Left hindlimb (tissue), 1 donor: ENCODE data around the gene SHD.
"Not testable (repeated sequence)": the region's sequence is repeated elsewhere in the genome, so short reads cannot be mapped to it uniquely, and the experiment has no call there.

Experiments used
- DNase-seq: peaks from one replicate; pipeline ENCODE4 v3.0.0-alpha.2; 2018

Gene SHD, protein sequence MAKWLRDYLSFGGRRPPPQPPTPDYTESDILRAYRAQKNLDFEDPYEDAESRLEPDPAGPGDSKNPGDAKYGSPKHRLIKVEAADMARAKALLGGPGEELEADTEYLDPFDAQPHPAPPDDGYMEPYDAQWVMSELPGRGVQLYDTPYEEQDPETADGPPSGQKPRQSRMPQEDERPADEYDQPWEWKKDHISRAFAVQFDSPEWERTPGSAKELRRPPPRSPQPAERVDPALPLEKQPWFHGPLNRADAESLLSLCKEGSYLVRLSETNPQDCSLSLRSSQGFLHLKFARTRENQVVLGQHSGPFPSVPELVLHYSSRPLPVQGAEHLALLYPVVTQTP

DNA sequence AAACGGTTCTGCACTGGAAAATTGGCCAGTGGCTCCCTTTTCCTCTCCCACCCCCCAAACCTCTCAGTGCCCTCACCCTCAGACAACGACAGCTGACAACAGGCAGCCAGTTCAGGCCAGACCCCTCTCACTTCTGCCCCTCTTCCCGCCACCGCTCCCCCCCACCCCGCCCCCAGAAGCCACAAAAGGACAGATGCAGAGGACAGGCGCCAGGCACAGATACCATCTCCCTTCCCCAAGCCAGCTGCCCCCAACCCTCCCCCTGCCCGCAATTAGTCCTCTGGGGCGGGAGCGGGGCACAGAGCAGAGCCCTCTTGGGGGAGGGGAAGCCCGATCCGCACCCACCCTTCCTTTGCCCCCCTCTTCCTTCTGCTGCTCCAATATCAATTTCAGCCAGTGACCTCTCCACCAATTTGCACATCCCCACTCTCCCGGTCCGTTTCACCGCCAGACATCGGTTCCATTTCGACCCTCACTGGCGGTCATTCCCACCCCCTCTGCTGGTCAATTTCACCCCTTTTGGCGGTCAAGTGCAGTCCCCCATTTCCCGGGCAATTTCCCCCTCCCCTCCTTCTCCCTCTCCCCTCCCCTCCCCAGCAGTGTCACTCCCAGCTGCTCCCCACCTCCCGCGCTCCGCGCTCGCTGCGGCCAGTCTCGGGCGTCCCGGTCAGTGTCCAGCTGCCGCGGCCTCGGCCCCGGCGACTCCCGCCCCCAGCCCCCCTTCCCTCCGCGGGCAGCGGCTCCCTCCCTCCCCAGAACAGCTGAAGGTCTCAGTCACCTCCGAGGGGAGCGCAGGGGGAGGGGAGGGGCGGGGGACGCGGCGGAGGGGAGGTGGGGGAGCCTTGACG, at the start of gene SHD:
Gene SHD (plus strand): TSS at position 848 of the 848 bp plus-strand sequence. CDS start 798 bp downstream, outside the sequence.
- DNase-seq, result peak; percentile 72

DNA sequence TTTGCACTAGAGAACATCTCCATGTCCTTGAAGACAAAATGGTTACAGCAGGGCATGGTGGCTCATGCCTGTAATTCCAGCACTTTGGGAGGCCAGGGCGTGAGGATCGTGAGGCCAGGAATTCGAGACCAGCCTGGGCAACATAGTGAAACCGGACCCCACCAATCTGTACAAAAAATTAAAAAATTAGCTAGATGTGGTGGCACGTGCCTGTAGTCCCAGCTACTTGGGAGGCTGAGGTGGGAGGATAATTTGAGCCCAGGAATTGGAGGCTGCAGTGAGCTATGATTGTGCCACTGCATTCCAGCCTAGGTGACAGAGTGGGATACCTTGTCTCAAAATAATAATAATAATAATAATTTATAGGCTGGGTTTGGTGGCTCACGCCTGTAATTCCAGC, 48.8 kb upstream of the SHD start:
- DNase-seq, result not testable (repeated sequence)

DNA sequence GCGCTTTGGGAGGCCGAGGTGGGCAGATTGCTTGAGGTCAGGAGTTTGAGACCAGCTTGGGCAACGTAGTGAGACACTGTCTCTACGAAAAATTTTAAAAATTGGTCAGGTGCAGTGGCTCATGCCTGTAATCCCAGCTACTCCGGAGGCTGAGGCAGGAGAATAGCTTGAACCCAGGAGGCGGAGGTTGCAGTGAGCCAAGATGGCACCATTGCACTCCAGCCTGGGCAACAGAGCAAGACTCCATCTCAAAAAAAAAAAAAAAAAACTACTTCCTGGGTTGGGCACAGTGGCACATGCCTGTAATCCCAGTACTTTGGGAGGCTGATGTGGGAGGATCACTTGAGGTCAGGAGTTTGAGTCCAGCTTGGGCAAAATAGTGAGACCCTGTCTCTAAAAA, 47.5 kb upstream of the SHD start:
- DNase-seq, result not testable (repeated sequence)

DNA sequence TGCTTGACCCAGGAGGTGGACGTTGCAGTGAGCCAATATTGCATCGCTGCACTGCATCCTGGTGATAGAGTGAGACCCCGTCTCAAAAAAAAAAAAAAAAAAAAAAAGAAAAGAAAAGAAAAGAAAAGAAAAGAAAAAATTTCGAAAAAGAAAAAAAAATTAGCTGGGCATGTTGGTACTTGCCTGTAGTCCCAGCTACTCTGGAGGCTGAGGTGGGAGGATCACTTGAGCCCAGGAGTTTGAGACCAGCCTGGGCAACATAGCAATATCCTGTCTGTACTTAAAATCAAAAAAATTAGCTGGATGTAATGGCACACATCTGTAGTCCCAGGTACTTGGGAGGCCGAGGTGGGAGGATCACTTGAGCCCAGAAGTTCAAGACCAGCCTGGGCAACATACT, 46.9 kb upstream of the SHD start:
- DNase-seq, result not testable (repeated sequence)

DNA sequence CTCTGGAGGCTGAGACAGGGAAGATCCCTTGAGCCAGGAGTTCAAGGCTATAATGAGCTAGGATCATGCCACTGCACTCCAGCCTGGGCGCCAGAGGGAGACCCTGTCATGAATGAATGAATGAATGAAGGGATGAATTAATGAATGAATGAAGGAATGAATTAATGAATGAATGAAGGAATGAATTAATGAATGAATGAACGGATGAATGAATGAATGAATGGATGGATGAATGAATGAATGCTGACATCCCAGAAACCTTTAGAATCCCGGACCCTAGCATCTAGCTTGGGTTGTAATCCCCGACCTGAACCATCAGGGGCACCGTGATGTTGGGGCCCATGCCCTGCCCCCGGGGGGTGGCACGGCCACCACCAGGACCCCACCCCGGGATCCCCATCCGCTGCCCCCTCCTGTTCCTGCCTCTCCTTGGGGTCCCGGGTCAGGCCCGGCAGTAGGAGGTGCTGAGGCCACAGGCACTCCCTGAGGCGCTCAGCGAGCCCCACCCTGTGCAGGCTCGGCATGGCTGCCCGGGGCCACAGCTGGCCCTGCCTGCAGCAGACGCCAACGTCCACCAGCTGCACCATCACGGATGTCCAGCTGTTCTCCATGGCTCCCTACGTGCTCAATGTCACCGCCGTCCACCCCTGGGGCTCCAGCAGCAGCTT, 46.3 kb upstream of the SHD start:
- DNase-seq, result no peak

DNA sequence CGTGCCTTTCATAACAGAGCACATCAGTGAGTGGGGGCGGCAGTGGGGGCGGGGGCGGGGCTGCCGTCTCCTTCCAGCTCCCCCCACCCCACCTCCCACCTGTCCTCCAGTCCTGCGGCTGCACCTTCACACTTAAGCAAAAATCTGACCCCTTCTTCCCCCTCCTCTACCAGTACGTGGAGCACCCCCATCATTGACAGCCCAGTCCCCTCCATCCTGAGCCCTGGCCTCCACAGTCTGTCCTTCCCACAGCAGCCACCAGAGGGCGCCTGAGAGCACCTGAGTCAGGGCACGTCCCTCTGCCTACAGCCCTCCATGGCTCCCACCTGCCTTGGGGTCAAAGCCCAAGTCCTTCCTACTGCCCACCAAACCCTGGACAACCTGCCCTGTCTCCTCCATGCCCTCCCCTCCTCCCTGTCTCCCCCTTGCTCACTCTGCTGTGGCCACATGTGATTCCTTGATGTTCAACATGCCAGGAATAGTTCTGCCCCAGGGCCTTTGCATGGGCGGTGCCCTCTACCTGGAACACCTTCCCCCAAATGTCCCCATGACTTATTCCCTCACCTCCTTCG, 45.7 kb upstream of the SHD start:
- DNase-seq, result peak; percentile 63

DNA sequence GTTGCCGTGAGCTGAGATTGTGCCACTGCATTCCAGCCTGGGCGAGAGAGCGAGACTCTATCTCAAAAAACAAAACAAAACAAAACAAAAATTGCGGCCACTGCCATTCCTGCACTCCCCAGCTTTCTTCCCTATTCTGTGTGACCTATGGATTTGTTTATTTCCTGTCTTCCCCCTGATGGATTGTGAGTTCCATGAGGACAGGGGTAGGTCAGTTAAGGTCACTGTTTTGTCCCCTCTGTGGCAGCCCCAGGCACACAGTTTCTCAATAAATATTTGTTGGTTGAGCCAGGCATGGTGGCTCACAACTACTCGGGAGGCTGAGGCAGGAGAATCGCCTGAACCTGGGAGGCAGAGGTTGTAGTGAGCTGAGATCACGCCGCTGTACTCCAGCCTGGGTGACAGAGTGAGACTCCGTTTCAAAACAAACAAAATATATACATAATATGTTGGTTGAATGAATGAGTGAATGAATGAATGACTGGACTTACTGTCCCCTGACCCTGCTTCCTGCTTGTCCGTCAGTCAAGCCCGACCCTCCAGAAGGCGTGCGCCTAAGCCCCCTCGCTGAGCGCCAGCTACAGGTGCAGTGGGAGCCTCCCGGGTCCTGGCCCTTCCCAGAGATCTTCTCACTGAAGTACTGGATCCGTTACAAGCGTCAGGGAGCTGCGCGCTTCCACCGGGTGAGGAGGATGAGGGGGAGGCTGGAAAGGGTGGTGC, 44.8 kb upstream of the SHD start:
- DNase-seq, result no peak

DNA sequence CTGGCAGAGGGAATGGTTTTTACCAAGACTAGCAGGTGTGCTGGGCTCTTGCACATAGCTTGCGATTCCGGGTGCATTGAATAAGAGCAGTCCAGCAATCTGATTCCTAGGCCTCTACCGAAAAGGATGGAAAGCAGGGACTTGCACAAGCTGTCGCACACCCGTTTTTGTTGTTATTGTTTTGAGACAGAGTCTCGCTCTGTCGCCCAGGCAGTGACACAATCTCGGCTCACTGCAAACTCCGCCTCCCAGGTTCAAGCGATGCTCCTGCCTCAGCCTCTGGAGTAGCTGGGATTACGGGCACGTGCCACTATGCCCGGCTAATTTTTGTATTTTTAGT, 44.2 kb upstream of the SHD start:
- DNase-seq, result no peak

DNA sequence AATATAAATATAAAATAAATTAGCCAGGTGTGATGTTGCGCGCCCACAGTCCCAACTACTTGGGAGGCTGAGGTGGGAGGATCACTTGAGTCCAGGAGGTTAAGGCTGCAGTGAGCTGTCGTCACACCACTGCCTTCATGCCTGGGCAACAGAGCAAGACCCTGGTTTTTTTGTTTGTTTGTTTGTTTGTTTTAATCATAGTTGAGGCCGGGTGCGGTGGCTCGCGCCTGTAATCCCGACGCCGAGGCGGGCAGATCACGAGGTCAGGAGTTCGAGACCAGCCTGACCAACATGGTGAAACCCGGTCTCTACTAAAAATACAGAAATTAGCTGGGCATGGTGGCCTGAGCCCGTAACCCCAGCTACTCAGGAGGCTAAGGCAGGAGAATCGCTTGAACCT, 41.6 kb upstream of the SHD start:
- not testable (repeated sequence) for DNase-seq

DNA sequence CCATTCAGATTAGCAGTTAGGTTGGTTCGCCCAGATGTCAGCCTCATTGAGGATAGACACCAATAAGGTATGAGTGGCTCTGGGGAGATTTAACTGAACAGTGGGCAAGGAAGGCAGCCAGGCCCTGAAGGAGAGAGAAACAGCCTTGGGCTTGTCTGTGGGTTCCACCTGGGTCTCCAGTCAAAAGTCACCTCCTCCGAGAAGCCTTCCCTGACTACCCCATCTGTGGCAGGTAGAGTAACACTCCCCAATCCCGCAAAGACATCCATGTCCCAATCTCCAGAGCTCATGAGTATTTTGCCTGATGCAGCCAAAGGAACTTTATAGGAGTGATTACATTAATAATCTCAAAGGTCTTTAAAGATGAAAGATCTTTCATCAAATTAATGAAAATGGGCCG, 40.2 kb upstream of the SHD start:
- no peak for DNase-seq

DNA sequence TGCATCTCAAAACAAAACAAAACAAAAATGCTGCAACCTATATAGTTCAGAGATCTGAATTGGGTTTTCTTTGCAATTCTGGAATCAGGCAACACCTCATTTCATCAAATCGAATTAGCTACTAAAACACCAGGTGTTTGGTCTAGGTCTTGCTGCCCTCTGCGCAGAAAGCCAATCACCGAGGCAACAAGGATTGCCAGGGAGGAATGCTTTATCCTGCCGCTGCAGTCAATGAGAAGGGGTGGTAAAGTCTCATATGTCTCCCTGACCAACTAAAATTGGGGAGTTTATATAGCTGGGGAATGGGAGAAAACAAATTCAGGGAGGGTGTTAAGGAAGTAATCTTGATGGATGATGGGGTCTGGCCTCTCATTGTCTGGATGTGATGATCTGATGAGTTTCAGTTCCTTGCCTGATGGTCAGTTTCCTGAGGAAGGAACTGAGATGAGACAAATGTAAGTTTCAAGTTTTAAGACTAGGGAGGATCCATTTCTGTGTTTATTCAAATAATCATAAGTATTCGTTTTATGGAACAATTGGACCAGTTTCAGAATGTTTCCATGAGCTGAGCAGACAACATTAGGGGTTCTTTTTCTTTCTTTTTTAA, 37.1 kb upstream of the SHD start:
- no peak for DNase-seq

DNA sequence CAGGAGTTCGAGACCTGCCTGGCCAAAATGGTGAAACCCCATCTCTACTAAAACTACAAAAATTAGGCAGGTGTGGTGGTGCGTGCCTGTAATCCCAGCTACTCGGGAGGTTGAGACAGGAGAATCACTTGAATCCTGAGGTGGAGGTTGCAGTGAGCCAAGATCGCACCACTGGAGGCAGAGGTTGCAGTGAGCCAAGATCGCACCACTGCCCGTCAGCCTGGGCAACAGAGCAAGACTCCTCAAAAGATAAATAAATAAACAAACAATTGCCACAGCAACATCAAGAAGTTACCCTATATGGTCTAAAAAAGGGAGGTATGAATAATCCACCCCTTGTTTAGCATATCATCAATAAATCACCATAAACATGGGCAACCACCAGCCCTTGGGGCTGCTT, 33.1 kb upstream of the SHD start:
- DNase-seq, result not testable (repeated sequence)

DNA sequence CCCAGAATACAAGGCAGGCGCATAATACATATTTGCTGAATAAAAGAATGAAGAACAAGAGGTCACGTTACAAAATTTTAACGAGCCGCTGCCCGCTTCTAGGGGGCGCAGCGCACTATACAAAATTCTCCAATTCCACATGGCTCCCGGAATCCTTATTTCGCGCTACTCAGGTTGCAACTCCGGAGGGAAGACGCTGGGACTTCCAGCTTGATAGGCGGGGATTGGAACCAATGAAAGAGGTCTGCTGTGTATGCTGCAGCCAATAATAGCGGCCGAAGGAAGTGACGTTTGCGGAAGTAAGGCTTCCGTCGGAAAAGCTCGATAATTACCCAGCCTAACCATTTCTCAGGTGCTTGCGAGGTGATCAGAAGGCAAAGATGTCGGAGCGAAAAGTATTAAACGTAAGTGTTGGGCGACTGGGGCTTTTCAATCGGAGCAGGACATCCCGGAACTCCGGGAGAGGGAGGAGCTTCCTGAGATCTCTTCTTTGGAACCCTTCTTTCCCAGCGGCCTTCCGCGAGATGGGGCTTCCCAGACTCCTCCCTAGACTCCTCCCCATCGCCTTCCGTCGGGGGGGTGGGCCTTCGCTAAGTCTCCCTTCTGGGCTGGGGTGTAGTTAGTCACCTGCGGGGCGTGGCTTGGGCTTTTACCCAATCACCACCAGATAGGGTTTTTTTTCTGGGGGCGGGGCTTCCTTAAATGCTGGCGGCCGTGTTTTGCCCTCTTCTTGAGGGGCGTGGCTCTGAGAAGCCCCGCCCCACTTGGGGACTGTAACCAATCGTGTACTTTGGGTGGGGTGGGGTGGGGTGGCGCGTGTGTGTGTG, 32.1 kb upstream of the SHD start, which contains the start of gene YJU2:
Gene YJU2 (plus strand): TSS at position 314 of the 827 bp plus-strand sequence. CDS start 67 bp downstream, at position 381.
- DNase-seq, result peak; percentile 98

DNA sequence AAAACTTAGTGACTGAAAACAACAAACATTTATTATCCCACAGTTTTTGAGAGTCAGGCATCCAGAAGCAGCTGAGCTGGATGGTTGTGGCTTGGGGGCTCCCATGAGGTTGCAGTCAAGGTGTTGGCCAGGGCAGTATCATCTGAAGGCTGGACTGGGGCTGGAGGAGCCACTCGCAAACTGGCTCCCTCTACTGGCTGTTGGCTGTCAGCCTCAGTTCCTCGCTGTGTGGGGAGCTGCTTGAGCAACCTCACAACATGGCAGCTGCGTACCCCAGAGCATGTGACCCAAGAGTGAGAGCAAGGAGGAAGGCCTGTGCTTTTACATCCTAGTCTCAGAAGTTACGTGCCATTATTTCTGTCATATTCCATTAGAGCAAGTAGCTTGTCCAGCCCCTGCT, 22.5 kb upstream of the SHD start:
- no peak for DNase-seq

DNA sequence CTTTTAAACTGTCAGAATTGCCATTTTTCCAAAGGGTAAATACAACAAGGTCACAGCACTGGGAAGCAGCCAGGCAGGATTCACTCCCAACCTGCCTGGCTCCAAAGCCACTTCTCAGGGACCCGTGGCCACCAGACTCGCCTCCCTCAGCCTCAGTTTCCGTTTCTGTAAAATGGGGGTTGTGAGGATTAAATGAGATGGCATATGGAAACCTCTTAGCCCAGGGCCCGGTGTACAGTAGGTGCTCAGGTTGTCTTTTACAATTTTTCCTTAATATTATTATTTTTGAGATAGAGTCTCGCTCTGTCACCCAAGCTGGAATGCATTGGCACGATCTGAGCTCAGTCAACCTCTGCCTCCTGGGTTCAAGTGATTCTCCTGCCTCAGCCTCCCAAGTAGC, 22.0 kb upstream of the SHD start:
- no peak for DNase-seq

DNA sequence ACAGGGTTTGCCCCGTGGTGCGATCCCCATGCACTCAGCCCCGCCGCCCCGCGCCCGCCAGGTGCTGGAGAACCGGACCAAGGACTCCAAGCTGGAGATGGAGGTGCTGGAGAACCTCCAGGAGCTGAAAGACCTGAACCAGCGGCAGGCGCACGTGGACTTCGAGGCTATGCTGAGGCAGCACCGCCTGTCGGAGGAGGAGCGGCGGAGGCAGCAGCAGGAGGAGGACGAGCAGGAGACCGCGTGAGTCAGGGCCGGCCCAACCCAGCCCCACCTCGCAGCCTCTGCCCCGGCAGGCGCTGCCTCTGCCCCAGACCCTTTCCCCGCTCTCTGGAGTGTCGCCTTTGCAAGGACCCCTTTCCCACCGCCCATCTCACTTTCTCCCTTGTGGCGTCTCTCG, 20.9 kb upstream of the SHD start:
- DNase-seq, result no peak

DNA sequence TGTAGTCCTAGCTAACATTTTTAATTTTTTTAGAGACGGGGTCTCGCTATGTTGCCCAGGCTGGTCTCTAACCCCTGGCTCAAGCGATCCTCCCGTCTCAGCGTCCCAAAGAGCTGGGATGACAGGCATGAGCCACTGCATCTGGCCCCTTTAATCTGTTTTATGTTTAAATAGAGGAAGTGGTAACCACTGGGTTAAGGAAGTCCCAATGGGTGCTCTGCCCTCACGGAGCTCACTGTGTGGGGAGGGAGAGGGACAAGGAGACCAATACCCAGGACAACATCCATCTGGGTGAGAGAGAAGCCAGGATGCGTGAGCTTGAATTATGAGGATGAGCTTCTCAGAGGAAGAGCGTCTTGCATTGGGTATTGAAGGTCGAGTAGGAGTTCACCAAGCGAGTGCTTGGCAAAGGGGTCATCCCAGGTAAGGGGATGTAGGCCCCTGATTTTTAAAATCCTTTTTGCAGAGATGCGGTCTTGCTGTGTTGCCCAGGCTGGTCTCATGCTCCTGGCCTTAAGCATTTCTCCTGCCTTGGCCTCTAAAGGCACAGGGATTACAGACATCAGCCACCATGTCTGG, 18.4 kb upstream of the SHD start:
- DNase-seq, result no peak

DNA sequence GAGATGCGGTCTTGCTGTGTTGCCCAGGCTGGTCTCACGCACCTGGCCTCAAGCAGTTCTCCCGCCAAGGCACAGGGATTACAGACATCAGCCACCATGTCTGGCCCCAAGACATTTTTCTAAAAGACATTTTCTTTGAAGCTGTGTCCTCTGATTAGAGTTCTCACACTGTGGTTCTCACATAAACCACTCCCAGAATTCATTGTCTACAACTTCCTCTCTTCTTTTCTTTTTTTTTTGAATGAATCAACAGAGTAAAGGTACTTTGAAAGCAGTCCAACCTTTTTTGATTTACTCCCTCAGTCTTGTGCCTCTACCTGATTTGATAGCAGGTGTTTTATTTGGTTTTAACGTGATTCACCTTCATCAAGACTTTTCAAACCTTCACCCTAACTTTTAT, 14.3 kb upstream of the SHD start:
- DNase-seq, result no peak

DNA sequence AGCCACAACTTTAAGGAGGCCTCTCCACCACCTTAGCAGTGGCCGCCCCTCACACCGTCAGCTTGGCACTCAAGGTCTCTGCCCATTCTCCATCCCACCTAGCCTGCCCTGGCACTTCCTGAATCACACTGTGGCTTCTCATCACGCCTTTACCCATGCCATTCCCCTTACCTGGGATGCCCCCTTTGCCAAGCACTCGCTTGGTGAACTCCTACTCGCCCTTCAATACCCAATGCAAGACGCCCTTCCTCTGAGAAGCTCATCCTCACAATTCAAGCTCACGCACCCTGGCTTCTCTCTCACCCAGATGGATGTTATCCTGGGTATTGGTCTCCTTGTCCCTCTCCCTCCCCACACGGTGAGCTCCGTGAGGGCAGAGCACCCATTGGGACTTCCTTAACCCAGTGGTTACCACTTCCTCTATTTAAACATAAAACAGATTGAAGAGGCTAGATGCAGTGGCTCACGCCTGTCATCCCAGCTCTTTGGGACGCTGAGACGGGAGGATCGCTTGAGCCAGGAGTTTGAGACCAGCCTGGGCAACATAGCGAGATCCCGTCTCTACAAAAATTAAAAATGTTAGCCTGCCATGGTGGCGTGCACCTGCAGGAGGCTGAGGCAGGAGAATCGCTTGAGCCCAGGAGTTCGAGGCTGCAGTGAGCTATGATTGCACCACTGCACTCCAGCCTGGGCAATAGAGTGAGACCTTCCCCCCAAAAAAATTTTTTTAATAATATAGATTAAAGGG, 12.6 kb upstream of the SHD start:
- DNase-seq, result no peak
